T-helper 2 cell treated with Interferon-gamma antibody and Interleukin-4, amounts not matched to agents 5 μg/mL and 100 μg/mL, for 36 hours (primary cell): ENCODE data around the gene CIDEB.

ENCODE experiments used
- DNase-seq: peaks from one replicate; pipeline ENCODE4 v3.0.0; 2021; ENCODE audit warnings: low spot score
- H3K27ac Mint-ChIP-seq: one replicate; pipeline ENCODE4 v1.8.0; 2021; ENCODE audit warnings: mild to moderate bottlenecking, mixed read lengths
- H3K27me3 Mint-ChIP-seq: one replicate; pipeline ENCODE4 v1.8.0; 2021; ENCODE audit warnings: low read depth, mixed read lengths
- H3K36me3 Mint-ChIP-seq: one replicate; pipeline ENCODE4 v1.8.0; 2021; ENCODE audit warnings: low read depth, mixed read lengths
- H3K4me1 Mint-ChIP-seq: one replicate; pipeline ENCODE4 v1.8.0; 2021; ENCODE audit warnings: low read depth, mixed read lengths
- H3K4me3 Mint-ChIP-seq: one replicate; pipeline ENCODE4 v1.8.0; 2022; ENCODE audit warnings: mild to moderate bottlenecking, moderate library complexity, mixed read lengths
- H3K9me3 Mint-ChIP-seq: one replicate; pipeline ENCODE4 v1.8.0; 2021; ENCODE audit warnings: mixed read lengths

Gene CIDEB

GRCh38 chr14:24325041-24325530 lies 17.3 kb upstream of the CIDEB start:
- H3K4me1 Mint-ChIP-seq = peaks cover 21% of the 10 kb centered on the region
- peaks cover 4% of the 10 kb centered on the region for H3K27me3 Mint-ChIP-seq
- H3K9me3 Mint-ChIP-seq = no peaks in the 10 kb centered on the region
- no peak for DNase-seq
- no peak overlapping the region for H3K27ac Mint-ChIP-seq
- no peak overlapping the region for H3K4me3 Mint-ChIP-seq
- H3K36me3 Mint-ChIP-seq = no peaks in the 10 kb centered on the region

- H3K4me1 Mint-ChIP-seq = peaks cover 16% of the 10 kb centered on the region
- peaks cover 5% of the 10 kb centered on the region for H3K27me3 Mint-ChIP-seq
- no peaks in the 10 kb centered on the region for H3K36me3 Mint-ChIP-seq
- H3K9me3 Mint-ChIP-seq = no peaks in the 10 kb centered on the region
- no peak for DNase-seq
- no peak overlapping the region for H3K4me3 Mint-ChIP-seq
- H3K27ac Mint-ChIP-seq = no peak overlapping the region
Measured at GRCh38 chr14:24324024-24324423, 16.2 kb upstream of the CIDEB start.

GRCh38 chr14:24323341-24323740 lies 15.6 kb upstream of the CIDEB start:
- H3K4me3 Mint-ChIP-seq = no peak overlapping the region
- peaks cover 5% of the 10 kb centered on the region for H3K27me3 Mint-ChIP-seq
- H3K27ac Mint-ChIP-seq = no peak overlapping the region
- H3K36me3 Mint-ChIP-seq = no peaks in the 10 kb centered on the region
- peaks cover 11% of the 10 kb centered on the region for H3K4me1 Mint-ChIP-seq
- H3K9me3 Mint-ChIP-seq = no peaks in the 10 kb centered on the region
- DNase-seq = no peak

GRCh38 chr14:24322672-24323071 lies 14.9 kb upstream of the CIDEB start:
- no peak overlapping the region for H3K4me3 Mint-ChIP-seq
- H3K27me3 Mint-ChIP-seq = peaks cover 5% of the 10 kb centered on the region
- H3K9me3 Mint-ChIP-seq = no peaks in the 10 kb centered on the region
- no peak for DNase-seq
- H3K27ac Mint-ChIP-seq = no peak overlapping the region
- no peaks in the 10 kb centered on the region for H3K36me3 Mint-ChIP-seq
- H3K4me1 Mint-ChIP-seq = peaks cover 14% of the 10 kb centered on the region

GRCh38 chr14:24321212-24321975 lies 13.6 kb upstream of the CIDEB start:
- Mint-ChIP-seq H3K27me3 (peaks cover 5% of the 10 kb centered on the region), H3K4me3 (no peak overlapping the region), H3K36me3 (peaks cover 6% of the 10 kb centered on the region), H3K27ac (no peak overlapping the region), H3K4me1 (peaks cover 13% of the 10 kb centered on the region), H3K9me3 (no peaks in the 10 kb centered on the region)
- no peak for DNase-seq

- Mint-ChIP-seq H3K27ac (peak overlapping the region; percentile 1), H3K4me3 (no peak overlapping the region), H3K36me3 (peaks cover 23% of the 10 kb centered on the region), H3K9me3 (no peaks in the 10 kb centered on the region), H3K4me1 (peaks cover 40% of the 10 kb centered on the region), H3K27me3 (peaks cover 5% of the 10 kb centered on the region)
- no peak for DNase-seq
Measured at GRCh38 chr14:24317141-24317928, 9.6 kb upstream of the CIDEB start.

- H3K27ac Mint-ChIP-seq = no peak overlapping the region
- peaks cover 28% of the 10 kb centered on the region for H3K36me3 Mint-ChIP-seq
- DNase-seq = no peak
- H3K4me3 Mint-ChIP-seq = no peak overlapping the region
- H3K9me3 Mint-ChIP-seq = no peaks in the 10 kb centered on the region
- peaks cover 5% of the 10 kb centered on the region for H3K27me3 Mint-ChIP-seq
- peaks cover 46% of the 10 kb centered on the region for H3K4me1 Mint-ChIP-seq
Measured at GRCh38 chr14:24316597-24316950, 8.8 kb upstream of the CIDEB start.

GRCh38 chr14:24315807-24316596 lies 8.2 kb upstream of the CIDEB start:
- no peak for DNase-seq
- no peak overlapping the region for H3K4me3 Mint-ChIP-seq
- peaks cover 5% of the 10 kb centered on the region for H3K27me3 Mint-ChIP-seq

GRCh38 chr14:24315243-24315806 lies 7.5 kb upstream of the CIDEB start:
- Mint-ChIP-seq H3K9me3 (no peaks in the 10 kb centered on the region), H3K27me3 (peaks cover 4% of the 10 kb centered on the region), H3K4me3 (peak overlapping the region; percentile 20), H3K27ac (no peak overlapping the region), H3K36me3 (peaks cover 28% of the 10 kb centered on the region), H3K4me1 (peaks cover 48% of the 10 kb centered on the region)
- DNase-seq = no peak

More at GRCh38 chr14:24315807-24316596, 8.2 kb upstream of the CIDEB start:
- no peaks in the 10 kb centered on the region for H3K9me3 Mint-ChIP-seq
- H3K27ac Mint-ChIP-seq = no peak overlapping the region
- peaks cover 28% of the 10 kb centered on the region for H3K36me3 Mint-ChIP-seq
- peaks cover 46% of the 10 kb centered on the region for H3K4me1 Mint-ChIP-seq

- Mint-ChIP-seq H3K4me1 (peaks cover 55% of the 10 kb centered on the region), H3K27me3 (no peaks in the 10 kb centered on the region), H3K27ac (peak overlapping the region; percentile 80), H3K4me3 (peak overlapping the region; percentile 87), H3K36me3 (peaks cover 29% of the 10 kb centered on the region), H3K9me3 (no peaks in the 10 kb centered on the region)
- DNase-seq = no peak
Measured at GRCh38 chr14:24314377-24315193, 6.8 kb upstream of the CIDEB start.

- H3K9me3 Mint-ChIP-seq = no peaks in the 10 kb centered on the region
- peak overlapping the region; percentile 80 for H3K27ac Mint-ChIP-seq
- peaks cover 36% of the 10 kb centered on the region for H3K36me3 Mint-ChIP-seq
- peaks cover 62% of the 10 kb centered on the region for H3K4me1 Mint-ChIP-seq
- H3K27me3 Mint-ChIP-seq = no peaks in the 10 kb centered on the region
- no peak for DNase-seq
- H3K4me3 Mint-ChIP-seq = peak overlapping the region; percentile 87
Measured at GRCh38 chr14:24313913-24314312, 6.1 kb upstream of the CIDEB start.

- Mint-ChIP-seq H3K9me3 (no peaks in the 10 kb centered on the region), H3K4me3 (peak overlapping the region; percentile 87), H3K27ac (peak overlapping the region; percentile 80), H3K27me3 (no peaks in the 10 kb centered on the region), H3K36me3 (peaks cover 41% of the 10 kb centered on the region), H3K4me1 (peaks cover 67% of the 10 kb centered on the region)
- peak; percentile 48 for DNase-seq
Measured at GRCh38 chr14:24312736-24313507, 5.1 kb upstream of the CIDEB start.
